Osteocyte (in vitro differentiated cells): ENCODE results near the gene PELI2. TPM values are rescaled to one million over a fixed set of nuclear protein-coding genes. Genes with fewer than 3 reads are reported as not detected.

Source experiments
- DNase-seq: peaks from one replicate; pipeline ENCODE4 v3.0.0; 2021; ENCODE audit warnings: mixed read lengths; ENCODE audit not compliant: unreplicated experiment; ENCODE audit errors: extremely low spot score
- H3K27ac Mint-ChIP-seq: one replicate; pipeline ENCODE4 v1.8.0; 2021; ENCODE audit warnings: mild to moderate bottlenecking, mixed read lengths; ENCODE audit not compliant: unreplicated experiment
- H3K27me3 Mint-ChIP-seq: one replicate; pipeline ENCODE4 v1.8.0; 2021; ENCODE audit warnings: mixed read lengths; ENCODE audit not compliant: unreplicated experiment
- H3K36me3 Mint-ChIP-seq: one replicate; pipeline ENCODE4 v1.8.0; 2021; ENCODE audit warnings: mixed read lengths; ENCODE audit not compliant: unreplicated experiment
- H3K4me1 Mint-ChIP-seq: one replicate; pipeline ENCODE4 v1.8.0; 2021; ENCODE audit warnings: mixed read lengths; ENCODE audit not compliant: unreplicated experiment
- H3K4me3 Mint-ChIP-seq: one replicate; pipeline ENCODE4 v1.8.0; 2021; ENCODE audit warnings: mild to moderate bottlenecking, moderate library complexity, mixed read lengths; ENCODE audit not compliant: unreplicated experiment
- H3K9me3 Mint-ChIP-seq: one replicate; pipeline ENCODE4 v1.8.0; 2021; ENCODE audit warnings: mixed read lengths; ENCODE audit not compliant: unreplicated experiment
- total RNA-seq: library from RNA; stranded (reverse); gene quantifications from 2 replicates; pipeline ENCODE4 v1.2.1, GENCODE V29; 2021
- TF ChIP-seq, protein P1 (sequence below): fragments of 200-600 bp; sonication (generic); IDR thresholded peaks from 2 replicates; pipeline ENCODE4 v1.5.0; 2021; ENCODE audit warnings: antibody characterized with exemption, mild to moderate bottlenecking, moderate library complexity

PELI2 gene
- total RNA-seq, 1 donor from 2014 or later, result 15.0 TPM

- TF ChIP-seq, protein P1, sequence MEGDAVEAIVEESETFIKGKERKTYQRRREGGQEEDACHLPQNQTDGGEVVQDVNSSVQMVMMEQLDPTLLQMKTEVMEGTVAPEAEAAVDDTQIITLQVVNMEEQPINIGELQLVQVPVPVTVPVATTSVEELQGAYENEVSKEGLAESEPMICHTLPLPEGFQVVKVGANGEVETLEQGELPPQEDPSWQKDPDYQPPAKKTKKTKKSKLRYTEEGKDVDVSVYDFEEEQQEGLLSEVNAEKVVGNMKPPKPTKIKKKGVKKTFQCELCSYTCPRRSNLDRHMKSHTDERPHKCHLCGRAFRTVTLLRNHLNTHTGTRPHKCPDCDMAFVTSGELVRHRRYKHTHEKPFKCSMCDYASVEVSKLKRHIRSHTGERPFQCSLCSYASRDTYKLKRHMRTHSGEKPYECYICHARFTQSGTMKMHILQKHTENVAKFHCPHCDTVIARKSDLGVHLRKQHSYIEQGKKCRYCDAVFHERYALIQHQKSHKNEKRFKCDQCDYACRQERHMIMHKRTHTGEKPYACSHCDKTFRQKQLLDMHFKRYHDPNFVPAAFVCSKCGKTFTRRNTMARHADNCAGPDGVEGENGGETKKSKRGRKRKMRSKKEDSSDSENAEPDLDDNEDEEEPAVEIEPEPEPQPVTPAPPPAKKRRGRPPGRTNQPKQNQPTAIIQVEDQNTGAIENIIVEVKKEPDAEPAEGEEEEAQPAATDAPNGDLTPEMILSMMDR, result no peak
- Mint-ChIP-seq H3K4me1 (no peaks in the 10 kb centered on the region), H3K36me3 (peaks cover 23% of the 10 kb centered on the region), H3K9me3 (no peaks in the 10 kb centered on the region), H3K4me3 (no peak overlapping the region), H3K27me3 (no peaks in the 10 kb centered on the region), H3K27ac (no peak overlapping the region)
- no peak for DNase-seq
These were observed 175.3 kb downstream of the PELI2 start for GRCh38 chr14:56293506-56293905.

- DNase-seq, result no peak
- Mint-ChIP-seq H3K36me3 (peaks cover 22% of the 10 kb centered on the region), H3K27me3 (no peaks in the 10 kb centered on the region), H3K4me1 (no peaks in the 10 kb centered on the region), H3K27ac (no peak overlapping the region), H3K4me3 (no peak overlapping the region), H3K9me3 (no peaks in the 10 kb centered on the region)
- TF ChIP-seq, protein P1, result no peak
These were observed 175.9 kb downstream of the PELI2 start for GRCh38 chr14:56294128-56294527.

DNA sequence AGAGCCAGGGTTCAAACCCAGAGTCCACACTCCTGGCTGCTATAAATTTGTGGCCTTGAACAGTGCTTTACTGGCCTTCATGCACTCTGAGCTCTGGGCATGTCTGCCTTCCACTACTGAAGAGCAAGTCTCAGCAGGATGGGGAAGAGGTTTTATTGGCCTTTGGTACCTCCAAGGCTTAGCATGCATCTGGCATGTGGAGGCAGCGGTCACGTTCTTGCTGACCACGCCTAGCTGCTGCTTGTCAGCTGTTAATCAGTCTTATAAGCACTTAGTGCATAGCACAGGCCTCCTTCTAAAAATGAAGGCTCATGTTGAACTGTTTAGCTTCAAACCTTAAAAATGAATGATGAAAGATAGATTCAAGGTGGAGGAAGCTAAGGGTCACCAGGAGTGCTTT lies 177.5 kb downstream of the PELI2 start:
- no peak overlapping the region for H3K27ac Mint-ChIP-seq

GRCh38 chr14:56297449-56297848 lies 179.2 kb downstream of the PELI2 start:
- TF ChIP-seq, protein P1, result no peak
- peaks cover 5% of the 10 kb centered on the region for H3K4me1 Mint-ChIP-seq
- no peak overlapping the region for H3K27ac Mint-ChIP-seq
- H3K4me3 Mint-ChIP-seq, result no peak overlapping the region
- no peak for DNase-seq
- H3K9me3 Mint-ChIP-seq, result no peaks in the 10 kb centered on the region
- H3K36me3 Mint-ChIP-seq, result peaks cover 9% of the 10 kb centered on the region
- H3K27me3 Mint-ChIP-seq, result no peaks in the 10 kb centered on the region

More for the DNA sequence above, 177.5 kb downstream of the PELI2 start:
- no peak for DNase-seq
- TF ChIP-seq, protein P1, result no peak
- Mint-ChIP-seq H3K36me3 (peaks cover 15% of the 10 kb centered on the region), H3K9me3 (no peaks in the 10 kb centered on the region), H3K27me3 (no peaks in the 10 kb centered on the region), H3K4me3 (no peak overlapping the region), H3K4me1 (peaks cover 4% of the 10 kb centered on the region)

DNA sequence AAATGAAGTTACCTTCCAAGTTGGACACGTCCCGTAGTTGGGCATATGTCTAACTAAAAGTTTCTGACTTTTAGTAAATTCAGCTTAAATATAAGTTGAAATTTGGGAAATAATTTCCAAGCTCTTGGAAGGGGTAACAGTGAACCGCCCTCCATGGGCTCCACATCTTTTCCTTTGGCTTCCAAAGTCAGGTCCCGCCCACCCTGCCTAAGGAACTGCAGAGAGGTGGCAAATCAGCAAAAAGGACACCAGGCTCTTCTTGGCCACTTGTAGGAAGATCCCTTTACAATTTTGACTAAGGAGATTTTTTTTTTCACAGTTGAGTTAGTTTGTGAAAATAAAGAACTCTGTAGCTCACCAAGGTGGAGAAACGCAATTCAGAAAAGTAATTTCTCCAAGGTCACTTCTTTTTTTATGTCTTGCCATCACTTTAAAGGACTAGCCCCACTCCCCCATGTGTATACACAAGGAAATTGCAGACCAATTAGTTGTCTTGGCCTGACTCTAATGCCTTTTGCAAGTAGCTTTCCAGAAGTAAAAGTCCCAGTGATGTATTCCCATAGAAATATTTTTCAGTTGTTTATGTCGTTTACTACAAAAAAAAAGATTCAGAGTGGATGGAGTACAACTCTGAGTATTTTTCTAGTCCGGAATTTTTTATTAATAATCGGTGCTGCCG lies 181.2 kb downstream of the PELI2 start:
- H3K4me1 Mint-ChIP-seq, result peaks cover 5% of the 10 kb centered on the region
- DNase-seq, result no peak
- H3K9me3 Mint-ChIP-seq, result no peaks in the 10 kb centered on the region

More for the DNA sequence above, 181.2 kb downstream of the PELI2 start:
- TF ChIP-seq, protein P1, result no peak
- no peak overlapping the region for H3K4me3 Mint-ChIP-seq
- H3K36me3 Mint-ChIP-seq, result peaks cover 9% of the 10 kb centered on the region
- H3K27me3 Mint-ChIP-seq, result no peaks in the 10 kb centered on the region
- H3K27ac Mint-ChIP-seq, result no peak overlapping the region
